Right renal cortex interstitium (tissue), 3 donors: ENCODE results near the gene CEP170B. TPM values are rescaled to one million over a fixed set of nuclear protein-coding genes. Genes with fewer than 3 reads are reported as not detected.
"Not testable (repeated sequence)": the region's sequence is repeated elsewhere in the genome, so short reads cannot be mapped to it uniquely, and the experiment has no call there.

ENCODE experiments used
- DNase-seq, 3 donors: peaks; one replicate each; pipeline ENCODE4 v3.0.0-alpha.2; 2013; ENCODE audit warnings: low read depth in 3 of 3, low spot score in 2 of 3
- polyA plus RNA-seq, 3 donors: library from polyadenylated mRNA; unstranded; fragments of 120-200 nt; gene quantifications; one replicate each; pipeline ENCODE4 v1.2.1, GENCODE V29; 2013; ENCODE audit not compliant: insufficient read length in 3 of 3

The CEP170B gene
- polyA plus RNA-seq, 3 donors, result 8.1 to 9.8 (median 9.5) TPM

- no peak for DNase-seq
Measured at GRCh38 chr14:104940526-104941150, 75.6 kb downstream of the CEP170B start.

- DNase-seq, result no peak
Measured at GRCh38 chr14:104941508-104942365, 76.7 kb downstream of the CEP170B start.

- DNase-seq, result no peak
Measured at GRCh38 chr14:104942586-104942985, 77.5 kb downstream of the CEP170B start.

- not testable (repeated sequence) for DNase-seq
Measured at GRCh38 chr14:104943216-104944015, 78.3 kb downstream of the CEP170B start.

GRCh38 chr14:104944016-104944308 is 78.9 kb downstream of the CEP170B start:
- DNase-seq, result not testable (repeated sequence)

GRCh38 chr14:104944436-104945205 is 79.6 kb downstream of the CEP170B start:
- not testable (repeated sequence) for DNase-seq

- DNase-seq, result not testable (repeated sequence)
Measured at GRCh38 chr14:104945266-104945665, 80.2 kb downstream of the CEP170B start.

Other genes starting within 250 kb of the CEP170B start
- gene INF2, start 175.7 kb upstream of the CEP170B start, polyA plus RNA-seq, result 10 to 100 TPM; 34.1 to 38.1 (median 34.6) TPM
- 10 to 100 TPM; 12.6 to 15.1 (median 14.1) TPM for gene ADSS1, start 141.0 kb upstream of the CEP170B start, polyA plus RNA-seq
- gene SIVA1, start 112.1 kb upstream of the CEP170B start, polyA plus RNA-seq, result 10 to 100 TPM; 45.3 to 63.5 (median 54.5) TPM
- gene AKT1, start 69.5 kb upstream of the CEP170B start, polyA plus RNA-seq, result 100 to 1,000 TPM; 103 to 107 (median 105) TPM
- gene ZBTB42, start 64.2 kb upstream of the CEP170B start, polyA plus RNA-seq, result 1 to 10 TPM; 3.8 to 4.4 (median 3.8) TPM
- gene PLD4, start 59.6 kb downstream of the CEP170B start, polyA plus RNA-seq, result 1 to 10 TPM; 2.6 to 3.2 (median 3.2) TPM
- gene AHNAK2, start 113.1 kb downstream of the CEP170B start, polyA plus RNA-seq, result 1 to 10 TPM; 1.4 to 2.2 (median 2.0) TPM
- 10 to 100 TPM; 22.0 to 22.3 (median 22.0) TPM for gene CLBA1, start 120.5 kb downstream of the CEP170B start, polyA plus RNA-seq
- gene CDCA4, start 155.8 kb downstream of the CEP170B start, polyA plus RNA-seq, result 10 to 100 TPM; 17.4 to 19.3 (median 18.7) TPM
- gene GPR132, start 200.2 kb downstream of the CEP170B start, polyA plus RNA-seq, result under 1 TPM; 0.28 to 0.40 (median 0.32) TPM